ENCODE results near the gene OGA. TPM values are rescaled to one million over a fixed set of nuclear protein-coding genes. Genes with fewer than 3 reads are reported as not detected.

OGA gene
- total RNA-seq, 2 donors from 2014 or later, result 83.3 to 110 TPM

DNA sequence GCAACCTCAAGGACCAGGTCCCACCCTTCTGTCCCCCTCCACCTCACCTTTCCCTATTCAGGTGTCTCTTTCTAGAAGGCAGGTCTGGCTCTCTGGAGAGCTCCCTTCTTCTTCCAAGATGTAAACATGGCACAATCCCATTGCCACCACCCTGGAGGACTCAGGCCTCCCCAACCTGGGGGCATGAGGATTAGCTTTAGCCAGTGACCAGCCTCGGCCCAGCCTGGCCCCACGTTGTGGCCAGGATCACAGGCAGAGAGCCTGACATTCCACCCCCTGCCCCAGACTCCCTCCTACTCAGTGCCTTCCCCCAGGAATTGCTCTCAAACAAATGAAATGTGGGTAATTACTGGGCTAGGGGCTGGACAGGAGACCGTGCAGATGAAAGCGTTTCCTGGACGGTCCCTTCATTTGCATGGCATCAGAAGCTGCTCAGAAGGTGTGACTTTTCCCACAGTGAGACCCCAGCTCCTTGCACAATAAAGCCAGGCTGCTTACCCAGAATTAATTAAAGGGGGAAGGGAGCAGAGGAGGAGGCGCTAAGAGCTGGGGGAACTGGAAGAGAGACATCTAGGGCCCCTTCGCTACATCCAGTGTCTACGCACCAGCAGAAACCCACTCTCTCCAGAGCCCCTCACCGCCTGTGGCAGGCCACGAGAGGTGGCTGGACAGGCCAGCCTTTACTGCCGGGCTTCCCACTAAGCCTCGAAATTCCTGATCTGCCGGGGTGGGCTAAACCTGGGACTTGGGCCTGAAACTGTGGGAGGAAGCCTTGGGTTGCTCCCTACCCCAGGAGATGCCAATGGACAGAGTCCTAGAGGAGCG is 50.1 kb downstream of the OGA start:
- no peak overlapping the region for H3K27ac ChIP-seq
- H3K36me3 ChIP-seq (replicated peaks in 1 of 2; ENCODE audit: insufficient read depth in 1 of 2, low read depth in 2 of 2), result no peaks in the 10 kb centered on the region
- ATAC-seq (no peak), DNase-seq (no peak)
- TF ChIP-seq POLR2A (IDR thresholded peaks at IDR 0.05), result no peak
- TF ChIP-seq, protein P1, sequence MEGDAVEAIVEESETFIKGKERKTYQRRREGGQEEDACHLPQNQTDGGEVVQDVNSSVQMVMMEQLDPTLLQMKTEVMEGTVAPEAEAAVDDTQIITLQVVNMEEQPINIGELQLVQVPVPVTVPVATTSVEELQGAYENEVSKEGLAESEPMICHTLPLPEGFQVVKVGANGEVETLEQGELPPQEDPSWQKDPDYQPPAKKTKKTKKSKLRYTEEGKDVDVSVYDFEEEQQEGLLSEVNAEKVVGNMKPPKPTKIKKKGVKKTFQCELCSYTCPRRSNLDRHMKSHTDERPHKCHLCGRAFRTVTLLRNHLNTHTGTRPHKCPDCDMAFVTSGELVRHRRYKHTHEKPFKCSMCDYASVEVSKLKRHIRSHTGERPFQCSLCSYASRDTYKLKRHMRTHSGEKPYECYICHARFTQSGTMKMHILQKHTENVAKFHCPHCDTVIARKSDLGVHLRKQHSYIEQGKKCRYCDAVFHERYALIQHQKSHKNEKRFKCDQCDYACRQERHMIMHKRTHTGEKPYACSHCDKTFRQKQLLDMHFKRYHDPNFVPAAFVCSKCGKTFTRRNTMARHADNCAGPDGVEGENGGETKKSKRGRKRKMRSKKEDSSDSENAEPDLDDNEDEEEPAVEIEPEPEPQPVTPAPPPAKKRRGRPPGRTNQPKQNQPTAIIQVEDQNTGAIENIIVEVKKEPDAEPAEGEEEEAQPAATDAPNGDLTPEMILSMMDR (IDR thresholded peaks at IDR 0.05), result no peak
- 63 to 67% methylated on average over 11 to 14 of the region's 14 CpGs for WGBS, 2 donors
- no peak overlapping the region for H3K4me3 ChIP-seq
- no peaks in the 10 kb centered on the region for H3K9me3 ChIP-seq
- H3K27me3 ChIP-seq, result peaks cover 0 to 14% of the 10 kb centered on the region in 2 donors
- H3K4me1 ChIP-seq, result no peaks in the 10 kb centered on the region
- intact Hi-C loops (cut with DNase I), result no loop called here

DNA sequence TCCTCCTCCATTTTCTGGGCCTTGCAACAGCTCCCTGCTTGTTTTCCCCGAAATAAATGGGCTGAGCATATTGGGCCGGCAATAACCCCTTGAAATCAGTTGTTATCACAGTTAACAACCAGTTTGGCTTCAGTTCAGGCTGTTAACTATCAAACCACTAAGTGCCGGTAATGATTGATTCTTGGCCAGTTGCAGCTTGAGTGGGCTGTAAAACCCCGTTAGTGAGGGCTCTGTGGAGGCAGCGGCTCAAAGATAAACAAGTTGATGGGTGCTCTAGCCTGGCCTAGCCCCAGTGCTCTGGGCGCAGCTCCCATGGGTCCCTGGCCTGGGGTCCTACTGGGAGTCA is 50.7 kb downstream of the OGA start:
- intact Hi-C loops (cut with DNase I), result no loop called here
- ATAC-seq (no peak), DNase-seq (no peak)
- no peak overlapping the region for H3K27ac ChIP-seq
- no peaks in the 10 kb centered on the region for H3K9me3 ChIP-seq
- no peak for TF ChIP-seq POLR2A (IDR thresholded peaks at IDR 0.05)
- TF ChIP-seq, protein P1 (IDR thresholded peaks at IDR 0.05), result no peak
- no peaks in the 10 kb centered on the region for H3K4me1 ChIP-seq
- no peaks in the 10 kb centered on the region for H3K36me3 ChIP-seq (replicated peaks in 1 of 2; ENCODE audit: insufficient read depth in 1 of 2, low read depth in 2 of 2)
- peaks cover 0 to 8% of the 10 kb centered on the region in 2 donors for H3K27me3 ChIP-seq
- H3K4me3 ChIP-seq, result no peak overlapping the region
- WGBS, 2 donors, result 38 to 50% methylated on average over 1 to 6 of the region's 6 CpGs

DNA sequence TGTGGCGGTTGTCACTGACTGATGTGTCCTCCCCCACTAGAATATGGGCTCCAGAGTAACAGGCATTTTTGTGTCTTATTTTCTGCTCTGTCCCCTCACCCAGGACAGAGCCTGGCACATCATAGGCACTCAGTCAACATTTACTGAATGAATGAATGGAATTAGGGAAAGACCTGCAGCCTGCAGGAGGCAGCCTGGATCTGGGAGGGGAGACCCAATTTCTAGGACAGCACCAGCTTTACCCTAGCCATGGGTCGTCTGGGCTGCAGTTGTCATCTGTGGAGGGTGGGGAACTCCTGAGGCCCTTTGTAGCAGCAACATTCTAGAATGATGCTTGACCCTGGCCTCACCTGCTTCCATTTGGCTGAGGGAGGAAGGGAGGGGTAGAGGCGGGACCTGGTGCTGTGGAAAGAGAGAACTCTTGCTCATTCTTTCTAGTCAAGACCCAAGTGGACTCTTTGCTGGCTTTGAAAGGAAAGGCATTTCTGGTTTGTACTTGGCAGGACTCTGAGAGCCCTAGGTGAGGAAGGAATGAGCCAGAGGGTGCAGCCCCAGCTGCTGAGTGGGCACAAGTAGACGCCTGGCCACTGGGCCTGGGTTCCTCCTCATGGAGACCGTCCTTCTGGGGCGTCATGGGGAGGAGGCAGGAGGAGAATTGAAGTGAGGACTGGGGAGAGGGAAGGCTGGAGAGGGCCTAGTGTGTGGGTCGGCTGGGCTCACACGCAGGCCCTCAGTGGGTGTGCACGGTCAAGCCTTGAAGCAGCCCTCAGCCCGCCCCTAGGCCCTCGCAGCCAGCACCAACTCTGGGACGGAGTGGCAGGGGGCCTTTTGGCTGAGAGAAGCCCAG is 51.3 kb downstream of the OGA start:
- Histone ChIP-seq H3K36me3 (replicated peaks in 1 of 2; ENCODE audit: insufficient read depth in 1 of 2, low read depth in 2 of 2) (no peaks in the 10 kb centered on the region), H3K27ac (no peak overlapping the region), H3K9me3 (no peaks in the 10 kb centered on the region), H3K27me3 (peaks cover 0 to 2% of the 10 kb centered on the region in 2 donors), H3K4me3 (no peak overlapping the region), H3K4me1 (no peaks in the 10 kb centered on the region)
- 75% methylated on average over 10 to 11 of the region's 12 CpGs for WGBS, 2 donors
- ATAC-seq (no peak), DNase-seq (no peak)
- intact Hi-C loops (cut with DNase I), result no loop called here
- no peak for TF ChIP-seq POLR2A (IDR thresholded peaks at IDR 0.05)

DNA sequence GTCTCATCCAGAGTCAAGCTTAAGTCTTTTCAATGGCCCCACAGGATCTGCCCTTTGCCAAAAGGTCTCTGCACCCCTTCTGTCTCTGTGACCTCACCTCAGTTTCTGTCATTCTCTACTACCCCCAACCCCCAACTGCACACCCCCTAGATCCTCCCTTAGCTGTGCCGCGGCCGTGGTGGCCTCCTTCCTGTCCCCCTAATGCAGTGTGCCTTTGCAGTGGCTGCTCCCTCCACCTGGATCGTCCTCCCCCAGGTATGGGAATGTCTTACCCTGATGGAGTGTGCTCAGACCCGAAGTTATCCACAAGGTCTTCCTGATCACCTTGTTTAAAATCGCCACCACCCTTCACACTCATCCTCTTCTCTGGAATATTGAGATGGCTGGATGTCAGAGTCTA is 51.9 kb downstream of the OGA start:
- WGBS, 2 donors, result 57 to 60% methylated on average over 6 of the region's 6 CpGs
- DNase-seq (no peak), ATAC-seq (no peak)
- Histone ChIP-seq H3K36me3 (replicated peaks in 1 of 2; ENCODE audit: insufficient read depth in 1 of 2, low read depth in 2 of 2) (no peaks in the 10 kb centered on the region), H3K27ac (no peak overlapping the region), H3K9me3 (no peaks in the 10 kb centered on the region), H3K4me1 (no peaks in the 10 kb centered on the region), H3K27me3 (no peaks in the 10 kb centered on the region), H3K4me3 (no peak overlapping the region)
- TF ChIP-seq POLR2A (IDR thresholded peaks at IDR 0.05), result no peak
- TF ChIP-seq, protein P1 (IDR thresholded peaks at IDR 0.05), result no peak
- intact Hi-C loops (cut with DNase I), result no loop called here

DNA sequence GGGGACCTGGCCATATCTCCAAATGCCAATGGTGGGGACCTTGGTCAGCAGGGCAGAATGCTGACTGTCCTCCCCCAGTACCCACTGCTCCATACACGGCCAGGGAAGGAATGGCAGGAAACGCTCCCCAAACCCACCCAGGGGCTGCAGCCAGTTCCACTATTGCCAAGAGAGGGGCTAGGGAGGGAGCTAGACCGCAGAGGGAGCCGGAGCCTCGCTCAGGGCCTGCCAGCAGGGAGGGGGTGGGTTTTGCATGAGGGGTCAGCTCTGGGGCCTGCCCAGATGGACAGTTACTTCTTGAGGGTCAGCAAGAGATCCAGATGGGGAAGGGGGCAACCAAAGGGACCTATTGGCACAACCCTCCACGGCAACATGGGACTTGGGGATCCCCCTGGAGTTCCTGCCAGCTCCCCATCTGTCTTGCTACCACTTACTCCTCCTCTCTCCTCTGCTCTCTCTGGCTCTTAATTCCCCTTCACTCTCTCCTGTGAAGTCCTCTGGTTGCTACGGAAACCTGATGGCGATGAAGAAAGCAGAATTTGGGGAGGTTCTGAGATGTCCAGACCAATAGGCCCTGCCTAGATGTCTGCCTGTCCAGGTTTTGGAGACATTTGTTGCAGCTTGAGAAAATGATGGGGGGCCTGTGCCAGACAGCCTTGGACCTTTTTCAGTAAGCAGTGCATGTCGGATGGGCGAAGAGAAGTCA is 55.0 kb downstream of the OGA start:
- Histone ChIP-seq H3K9me3 (no peaks in the 10 kb centered on the region), H3K36me3 (replicated peaks in 1 of 2; ENCODE audit: insufficient read depth in 1 of 2, low read depth in 2 of 2) (no peaks in the 10 kb centered on the region), H3K4me3 (no peak overlapping the region), H3K27me3 (no peaks in the 10 kb centered on the region), H3K27ac (no peak overlapping the region), H3K4me1 (no peaks in the 10 kb centered on the region)
- intact Hi-C loops (cut with DNase I), result no loop called here
- WGBS, 2 donors, result 81% methylated on average over 5 to 10 of the region's 10 CpGs
- ATAC-seq, result no peak
- TF ChIP-seq, protein P1 (IDR thresholded peaks at IDR 0.05), result no peak
- TF ChIP-seq POLR2A (IDR thresholded peaks at IDR 0.05), result no peak
- DNase-seq, result no peak
